ENCODE data around the gene MOB3A.
"Not testable (repeated sequence)": the region's sequence is repeated elsewhere in the genome, so short reads cannot be mapped to it uniquely, and the experiment has no call there.

Gene MOB3A

GRCh38 chr19:2129892-2130770 lies 34.0 kb upstream of the MOB3A start:
- TF ChIP-seq, protein P1, sequence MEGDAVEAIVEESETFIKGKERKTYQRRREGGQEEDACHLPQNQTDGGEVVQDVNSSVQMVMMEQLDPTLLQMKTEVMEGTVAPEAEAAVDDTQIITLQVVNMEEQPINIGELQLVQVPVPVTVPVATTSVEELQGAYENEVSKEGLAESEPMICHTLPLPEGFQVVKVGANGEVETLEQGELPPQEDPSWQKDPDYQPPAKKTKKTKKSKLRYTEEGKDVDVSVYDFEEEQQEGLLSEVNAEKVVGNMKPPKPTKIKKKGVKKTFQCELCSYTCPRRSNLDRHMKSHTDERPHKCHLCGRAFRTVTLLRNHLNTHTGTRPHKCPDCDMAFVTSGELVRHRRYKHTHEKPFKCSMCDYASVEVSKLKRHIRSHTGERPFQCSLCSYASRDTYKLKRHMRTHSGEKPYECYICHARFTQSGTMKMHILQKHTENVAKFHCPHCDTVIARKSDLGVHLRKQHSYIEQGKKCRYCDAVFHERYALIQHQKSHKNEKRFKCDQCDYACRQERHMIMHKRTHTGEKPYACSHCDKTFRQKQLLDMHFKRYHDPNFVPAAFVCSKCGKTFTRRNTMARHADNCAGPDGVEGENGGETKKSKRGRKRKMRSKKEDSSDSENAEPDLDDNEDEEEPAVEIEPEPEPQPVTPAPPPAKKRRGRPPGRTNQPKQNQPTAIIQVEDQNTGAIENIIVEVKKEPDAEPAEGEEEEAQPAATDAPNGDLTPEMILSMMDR (IDR thresholded peaks at IDR 0.05; ENCODE audit: control insufficient read depth, extremely low read depth, insufficient read depth): no peak
- no peak overlapping the region for H3K4me3 ChIP-seq (ENCODE audit: low read depth, low read length)
- DNase-seq (ENCODE audit: low read depth): no peak

- DNase-seq (ENCODE audit: low read depth): no peak
- no peak overlapping the region for H3K4me3 ChIP-seq (ENCODE audit: low read depth, low read length)
- TF ChIP-seq, protein P1 (IDR thresholded peaks at IDR 0.05; ENCODE audit: control insufficient read depth, extremely low read depth, insufficient read depth): no peak
Measured at GRCh38 chr19:2129486-2129885, 33.4 kb upstream of the MOB3A start.

- TF ChIP-seq, protein P1 (IDR thresholded peaks at IDR 0.05; ENCODE audit: control insufficient read depth, extremely low read depth, insufficient read depth): no peak
- no peak for DNase-seq (ENCODE audit: low read depth)
- H3K4me3 ChIP-seq (ENCODE audit: low read depth, low read length): no peak overlapping the region
Measured at GRCh38 chr19:2129022-2129421, 32.9 kb upstream of the MOB3A start.

GRCh38 chr19:2128252-2128651 lies 32.1 kb upstream of the MOB3A start:
- H3K4me3 ChIP-seq (ENCODE audit: low read depth, low read length); DNase-seq (ENCODE audit: low read depth): not testable (repeated sequence)

DNA sequence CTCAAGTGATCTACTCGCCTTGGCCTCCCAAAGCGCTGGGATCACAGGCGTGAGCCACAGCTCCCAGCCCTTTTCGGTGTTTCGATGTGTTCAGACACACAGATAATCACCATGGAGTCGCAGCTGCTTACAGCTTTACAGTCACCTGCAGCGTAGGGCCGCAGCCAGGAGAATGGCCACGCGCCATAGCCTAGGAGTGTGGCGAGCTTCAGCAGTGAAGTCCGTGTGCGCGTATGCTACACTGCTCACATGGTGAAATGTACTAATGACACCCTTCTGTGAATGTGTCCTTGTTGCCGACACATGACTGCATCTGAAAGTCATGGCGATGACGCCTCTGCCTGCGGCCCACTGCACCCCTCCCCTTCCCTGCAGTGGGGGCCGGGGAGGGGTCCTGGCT lies 31.6 kb upstream of the MOB3A start:
- DNase-seq (ENCODE audit: low read depth): no peak
- TF ChIP-seq, protein P1 (IDR thresholded peaks at IDR 0.05; ENCODE audit: control insufficient read depth, extremely low read depth, insufficient read depth): no peak
- H3K4me3 ChIP-seq (ENCODE audit: low read depth, low read length): no peak overlapping the region

DNA sequence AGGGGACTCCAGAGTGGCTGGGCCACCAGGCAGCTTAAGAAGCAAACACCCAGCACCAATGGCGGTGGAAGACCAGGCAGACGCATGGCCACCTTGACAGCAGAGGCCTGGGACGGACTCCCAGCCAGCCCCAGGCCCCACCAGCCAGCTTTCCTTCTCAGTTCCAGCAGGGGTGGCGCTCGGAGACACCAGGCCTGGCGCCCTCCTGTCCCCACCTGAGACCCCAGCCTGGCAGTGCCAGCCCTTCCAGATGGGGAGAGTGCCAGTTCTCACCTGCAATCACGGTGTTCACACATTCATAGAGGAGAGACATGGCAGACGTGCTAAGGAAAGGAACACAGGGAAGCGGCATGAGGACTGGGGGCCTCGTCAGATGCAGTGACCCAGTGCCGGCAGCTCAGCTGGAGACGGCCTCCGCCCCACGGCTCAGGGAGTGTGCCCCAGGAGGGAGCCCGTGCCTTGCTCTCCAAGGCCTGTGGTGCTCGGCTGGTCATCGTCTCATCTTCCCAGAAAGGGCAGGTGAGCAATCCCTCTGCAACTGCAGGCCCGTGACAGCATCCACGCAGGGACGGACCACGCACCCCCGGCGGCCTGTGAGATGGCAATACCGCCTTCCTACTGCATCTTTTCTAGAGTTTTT lies 30.9 kb upstream of the MOB3A start:
- no peak for DNase-seq (ENCODE audit: low read depth)
- TF ChIP-seq, protein P1 (IDR thresholded peaks at IDR 0.05; ENCODE audit: control insufficient read depth, extremely low read depth, insufficient read depth): no peak
- no peak overlapping the region for H3K4me3 ChIP-seq (ENCODE audit: low read depth, low read length)

GRCh38 chr19:2123682-2124387 lies 27.7 kb upstream of the MOB3A start:
- no peak for DNase-seq (ENCODE audit: low read depth)
- no peak overlapping the region for H3K4me3 ChIP-seq (ENCODE audit: low read depth, low read length)

More at GRCh38 chr19:2123682-2124387, 27.7 kb upstream of the MOB3A start:
- TF ChIP-seq, protein P1 (IDR thresholded peaks at IDR 0.05; ENCODE audit: control insufficient read depth, extremely low read depth, insufficient read depth): no peak

Data from LNCaP clone FGC (cell line).